Hematopoietic multipotent progenitor cell (in vitro differentiated cells): ENCODE results near the gene VPS8. TPM values are rescaled to one million over a fixed set of nuclear protein-coding genes. Genes with fewer than 3 reads are reported as not detected.

Experiments
- DNase-seq, 3 donors: peaks; one replicate each; pipeline ENCODE4 v3.0.0-alpha.2; 2011 to 2015; ENCODE audit warnings: low read depth in 2 of 3, low spot score in 2 of 3
- total RNA-seq: library from RNA; depleted of rRNA; stranded (reverse); fragments of >200 nt; gene quantifications from one replicate; pipeline ENCODE4 v1.2.3, GENCODE V29; 2012

Gene VPS8
- total RNA-seq, 1 donor = 36.6 TPM

- no peak for DNase-seq
Measured at GRCh38 chr3:184811034-184811433, 932 bp upstream of the VPS8 start.

DNA sequence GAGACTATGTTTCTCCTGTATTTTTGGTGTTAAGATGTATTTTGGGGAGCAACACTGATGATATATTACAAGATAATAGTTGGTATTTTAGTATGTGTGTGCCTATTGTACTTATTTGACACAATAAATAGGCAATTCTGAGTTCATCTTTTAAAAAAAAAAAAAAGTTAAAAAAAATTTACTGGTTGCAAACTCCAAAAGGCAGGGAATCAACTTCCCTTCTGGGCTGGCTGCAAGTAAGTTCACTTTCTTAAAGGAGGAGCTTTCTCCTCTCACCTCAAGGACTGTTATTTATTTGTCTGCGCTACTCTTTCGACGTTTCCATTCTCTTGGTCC, 335 bp upstream of the VPS8 start:
- no peak for DNase-seq

- DNase-seq = peak in 1 of 3 donors; percentile 17
Measured at GRCh38 chr3:184812662-184813042, 686 bp downstream of the VPS8 start.

DNA sequence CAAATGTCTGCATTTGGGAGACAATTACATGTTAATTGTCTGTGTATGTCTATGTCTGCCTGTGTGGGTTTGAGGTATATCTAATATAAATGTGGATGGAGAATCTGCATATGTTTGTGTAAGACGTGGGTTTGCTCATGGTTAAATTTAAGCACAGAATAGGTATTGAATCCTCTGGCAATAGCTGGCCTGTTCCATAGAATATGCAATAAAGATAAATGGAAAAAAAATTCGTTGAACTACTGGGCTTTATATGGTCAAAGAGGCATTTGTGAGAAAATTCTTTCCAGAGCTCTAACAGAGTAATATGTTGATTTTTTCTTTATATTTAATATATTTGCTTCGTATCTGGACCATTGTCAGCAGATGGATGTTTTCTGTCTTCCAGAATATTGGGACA, 1.4 kb downstream of the VPS8 start:
- no peak for DNase-seq

- DNase-seq = peak in 1 of 3 donors; percentile 16
Measured at GRCh38 chr3:184814214-184814613, 2.2 kb downstream of the VPS8 start.

DNA sequence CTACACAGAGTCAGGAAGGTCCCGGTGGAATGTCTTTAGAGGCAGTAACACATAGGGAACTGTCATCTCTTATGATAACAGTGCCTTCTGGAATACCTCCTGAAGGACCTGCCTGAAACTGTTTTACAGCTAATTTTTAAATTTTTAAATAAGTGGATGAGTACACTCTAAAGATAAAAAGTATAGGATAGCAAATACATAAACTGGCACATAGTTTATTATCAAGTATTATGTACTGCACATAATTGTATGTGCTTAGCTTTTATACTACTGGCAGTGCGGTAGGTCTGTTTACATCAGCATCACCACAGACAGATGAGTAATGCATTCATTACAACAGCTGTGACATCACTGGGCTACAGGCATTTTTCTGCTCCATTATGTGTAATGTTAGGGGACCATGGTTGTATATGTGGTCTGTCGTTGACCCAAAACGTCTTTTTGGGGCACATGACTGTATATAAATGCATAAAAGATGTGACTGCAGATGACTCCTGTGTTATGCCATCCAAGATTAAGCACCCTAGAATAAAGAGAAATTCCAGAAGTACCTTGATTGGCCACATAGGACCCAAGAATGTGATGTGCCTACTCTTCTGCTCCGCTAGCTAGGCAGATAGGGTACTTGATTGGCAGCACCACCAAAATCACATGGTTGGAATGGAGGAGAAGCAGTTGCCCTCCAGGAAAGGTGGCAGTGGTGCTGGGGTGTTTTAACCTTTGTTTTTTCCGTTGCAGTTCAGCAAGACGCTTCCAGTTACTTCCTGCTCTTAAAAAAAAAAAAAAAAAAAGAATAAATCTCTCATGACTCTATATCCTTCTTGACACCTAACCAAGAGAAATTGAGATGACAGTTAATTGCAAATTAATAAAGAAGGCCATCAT, 3.3 kb downstream of the VPS8 start:
- DNase-seq = peak in 1 of 3 donors; percentile 21

GRCh38 chr3:184816614-184817013, 4.6 kb downstream of the VPS8 start:
- no peak for DNase-seq

- DNase-seq = no peak
Measured at GRCh38 chr3:184820525-184820924, 8.6 kb downstream of the VPS8 start.

- no peak for DNase-seq
Measured at GRCh38 chr3:184821034-184821433, 9.1 kb downstream of the VPS8 start.

- no peak for DNase-seq
Measured at GRCh38 chr3:184822081-184822480, 10.1 kb downstream of the VPS8 start.

DNA sequence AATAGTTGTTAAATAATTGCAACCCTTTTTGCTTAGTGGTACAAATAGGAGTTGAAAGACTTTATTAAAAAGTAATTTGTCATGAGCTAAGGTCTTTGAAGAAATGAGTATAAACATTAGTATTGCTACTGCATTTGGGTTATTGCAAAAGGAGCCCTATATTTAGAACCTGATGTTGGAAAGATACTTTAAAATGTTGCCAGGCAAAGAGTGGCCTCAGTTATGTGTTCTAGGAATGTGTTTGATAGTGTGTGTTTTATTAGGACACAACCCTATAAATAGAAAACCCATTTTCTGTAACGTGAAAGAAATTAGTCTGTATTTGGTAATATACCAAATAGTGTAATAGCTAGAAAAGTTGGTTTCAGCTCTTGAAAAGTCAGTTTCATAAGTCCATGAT, 10.7 kb downstream of the VPS8 start:
- DNase-seq = no peak

DNA sequence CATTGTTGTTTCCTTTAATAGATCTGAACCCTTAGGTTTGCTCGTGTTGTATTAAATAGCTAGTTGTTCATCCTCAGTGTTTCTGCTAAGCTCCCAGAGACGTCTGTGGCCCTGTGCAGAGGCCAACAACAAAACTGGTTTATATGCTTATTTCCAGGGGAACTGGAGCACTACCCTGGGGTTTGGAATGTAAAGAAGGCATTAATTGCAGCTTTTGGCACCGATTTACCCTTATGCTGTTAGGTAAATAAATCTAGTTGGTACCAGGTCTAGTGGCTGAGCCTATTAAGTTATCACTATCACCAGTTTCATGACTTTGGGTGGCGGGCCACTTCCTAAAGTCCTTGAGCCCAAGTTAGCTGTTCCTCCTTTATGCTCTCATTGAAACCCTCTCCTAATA, 12.0 kb downstream of the VPS8 start:
- no peak for DNase-seq

DNA sequence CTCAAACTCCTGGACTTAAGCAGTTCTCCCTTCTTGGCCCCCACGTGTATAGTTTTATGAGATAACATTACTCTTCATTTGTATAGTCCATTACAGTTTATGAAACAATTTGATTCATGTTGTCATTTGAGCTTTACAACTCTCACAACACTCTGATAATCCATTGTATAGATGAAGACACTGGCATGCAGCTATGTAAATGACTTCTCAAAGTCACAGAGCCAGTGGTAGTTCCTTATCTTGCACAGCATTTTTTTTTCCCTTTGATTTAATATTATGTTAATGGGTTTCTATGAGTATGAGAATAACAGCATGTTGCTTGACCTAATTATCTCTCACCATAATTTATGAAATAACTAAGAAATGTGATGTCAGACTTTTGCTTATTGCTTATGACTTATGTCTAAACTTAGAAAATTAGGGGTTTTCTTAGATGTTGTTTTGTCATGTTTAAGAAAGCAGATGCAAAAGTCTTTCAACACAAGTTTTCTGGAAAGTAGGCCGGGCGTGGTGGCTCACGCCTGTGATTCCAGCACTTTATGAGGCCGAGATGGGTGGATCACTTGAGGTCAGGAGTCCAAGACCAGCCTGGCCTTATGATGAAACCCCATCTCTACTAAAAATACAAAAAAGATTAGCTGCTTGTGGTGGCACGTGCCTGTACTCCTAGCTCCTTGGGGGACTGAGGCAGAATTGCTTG, 13.3 kb downstream of the VPS8 start:
- no peak for DNase-seq

- DNase-seq = no peak
Measured at GRCh38 chr3:184827572-184827971, 15.6 kb downstream of the VPS8 start.

DNA sequence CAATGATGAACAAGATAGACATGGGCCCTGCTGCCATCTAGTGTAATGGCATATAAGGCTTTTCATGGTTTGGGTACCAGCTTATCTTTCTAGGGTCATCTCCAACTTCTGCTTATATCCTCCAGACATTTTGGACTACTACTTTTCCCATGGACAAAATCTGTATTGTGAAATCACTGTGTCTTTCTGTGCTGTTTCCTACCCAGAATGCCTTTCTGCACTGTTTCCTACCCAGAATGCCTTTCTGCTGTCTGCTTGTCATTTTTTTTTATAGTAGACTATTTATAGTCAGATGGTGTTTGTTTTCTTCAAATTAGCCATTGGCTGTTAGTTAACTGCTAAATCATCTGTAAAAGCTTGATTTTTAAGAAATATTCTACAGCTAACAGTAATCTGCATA, 20.1 kb downstream of the VPS8 start:
- DNase-seq = no peak

DNA sequence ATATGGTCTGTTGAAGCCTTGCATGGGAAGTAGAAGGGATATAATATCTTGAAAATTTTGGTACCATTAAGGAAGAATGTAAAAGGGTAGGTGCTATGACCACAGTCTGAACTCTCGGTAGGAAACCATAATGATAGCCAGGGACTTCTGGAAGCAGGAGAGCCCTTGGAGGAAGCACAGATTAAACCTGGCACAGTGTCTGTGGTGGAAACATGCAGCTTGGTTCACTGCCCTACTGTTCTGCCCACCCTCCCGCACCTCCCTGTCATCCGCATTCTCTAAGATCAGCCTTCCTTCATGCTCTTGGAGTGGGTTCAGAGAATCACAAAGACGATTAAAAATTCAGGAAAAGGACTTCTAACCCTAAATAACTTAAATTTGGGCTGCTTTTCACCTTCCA, 20.9 kb downstream of the VPS8 start:
- no peak for DNase-seq

GRCh38 chr3:184836090-184836822, 24.3 kb downstream of the VPS8 start:
- DNase-seq = no peak

GRCh38 chr3:184842433-184842832, 30.5 kb downstream of the VPS8 start:
- DNase-seq = no peak

GRCh38 chr3:184845819-184846218, 33.9 kb downstream of the VPS8 start:
- no peak for DNase-seq

GRCh38 chr3:184846496-184846895, 34.5 kb downstream of the VPS8 start:
- no peak for DNase-seq

GRCh38 chr3:184848934-184849333, 37.0 kb downstream of the VPS8 start:
- DNase-seq = no peak

GRCh38 chr3:184850201-184850600, 38.2 kb downstream of the VPS8 start:
- no peak for DNase-seq
